H1 (cell line): ENCODE results near the gene COG7.

Source experiments
- BRCA1 ChIP-seq: IDR thresholded peaks from 2 replicates; pipeline ENCODE4 v1.6.1; 2012; ENCODE audit warnings: low read depth, low read length, improper control_type of control experiment
- CHD2 ChIP-seq: IDR thresholded peaks from 2 replicates; pipeline ENCODE4 v1.6.1; 2012; ENCODE audit warnings: low read length, improper control_type of control experiment
- EGR1 ChIP-seq: IDR thresholded peaks from 2 replicates; pipeline ENCODE4 v1.6.1; 2011; ENCODE audit warnings: low read depth, low read length, borderline replicate concordance
- EZH2 ChIP-seq: fragments of 200-600 bp; sonication (generic); IDR thresholded peaks from 2 replicates; pipeline ENCODE4 v1.7.1; 2012; ENCODE audit warnings: low read depth, mild to moderate bottlenecking, moderate library complexity, low read length, inconsistent platforms; ENCODE audit not compliant: severe bottlenecking
- JUN ChIP-seq: IDR thresholded peaks from 2 replicates; pipeline ENCODE4 v1.6.1; 2011; ENCODE audit warnings: low read depth, mild to moderate bottlenecking, improper control_type of control experiment, low read length
- POLR2A ChIP-seq, 2 experiments: IDR thresholded peaks; 1 replicate in 1 of 2; 2 replicates in 1 of 2; pipeline ENCODE4 v1.6.1; 2011; ENCODE audit warnings: low read depth in 2 of 2, low read length in 2 of 2, mild to moderate bottlenecking in 2 of 2; ENCODE audit errors: control extremely low read depth in 1 of 2
- SP4 ChIP-seq: IDR thresholded peaks from 2 replicates; pipeline ENCODE4 v1.6.1; 2012; ENCODE audit warnings: low read length, inconsistent platforms
- TEAD4 ChIP-seq: IDR thresholded peaks from 2 replicates; pipeline ENCODE4 v1.6.1; 2012; ENCODE audit warnings: low read depth, low read length, inconsistent platforms, mixed read lengths
- ZNF274 ChIP-seq: IDR thresholded peaks from 2 replicates; pipeline ENCODE4 v1.7.0; 2012; ENCODE audit warnings: low read length, borderline replicate concordance; ENCODE audit errors: extremely low read depth
- TF ChIP-seq, protein P1 (sequence below), 3 experiments: IDR thresholded peaks; 1 replicate in 2 of 3; 2 replicates in 1 of 3; pipeline versions ENCODE4 v1.5.1 to v1.6.1; 2011; ENCODE audit warnings: low read length in 3 of 3, mild to moderate bottlenecking in 3 of 3, inconsistent platforms in 2 of 3, low read depth in 1 of 3, moderate library complexity in 1 of 3; ENCODE audit not compliant: insufficient read depth in 1 of 3; ENCODE audit errors: control extremely low read depth in 1 of 3

DNA sequence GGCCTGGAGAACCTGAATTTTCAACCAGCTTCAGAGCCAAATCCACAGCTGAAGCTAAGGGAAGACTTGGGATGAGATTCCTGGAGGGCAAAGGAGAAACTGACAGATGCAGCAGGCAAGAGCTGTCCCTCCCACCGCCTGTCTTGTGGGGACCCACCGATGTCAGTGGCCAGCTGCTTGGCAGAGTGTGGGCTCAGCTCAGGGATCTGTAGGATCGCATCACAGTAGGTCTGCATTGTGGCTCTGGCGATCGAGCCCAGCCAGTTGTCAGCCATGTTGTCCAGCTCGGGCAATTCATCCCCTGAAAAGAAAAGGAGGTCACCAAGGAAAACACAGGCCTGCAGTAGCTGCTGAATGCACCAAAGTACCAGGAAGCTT, 60.8 kb downstream of the COG7 start:
- TF ChIP-seq POLR2A (IDR thresholded peaks at IDR 0.05; ENCODE audit: control extremely low read depth in 1 of 2, low read depth in 2 of 2, low read length in 2 of 2) (no peak), ZNF274 (no peak), EZH2 (no peak), BRCA1 (no peak), EGR1 (no peak), CHD2 (no peak), JUN (no peak), TEAD4 (no peak), SP4 (no peak)
- TF ChIP-seq, protein P1, sequence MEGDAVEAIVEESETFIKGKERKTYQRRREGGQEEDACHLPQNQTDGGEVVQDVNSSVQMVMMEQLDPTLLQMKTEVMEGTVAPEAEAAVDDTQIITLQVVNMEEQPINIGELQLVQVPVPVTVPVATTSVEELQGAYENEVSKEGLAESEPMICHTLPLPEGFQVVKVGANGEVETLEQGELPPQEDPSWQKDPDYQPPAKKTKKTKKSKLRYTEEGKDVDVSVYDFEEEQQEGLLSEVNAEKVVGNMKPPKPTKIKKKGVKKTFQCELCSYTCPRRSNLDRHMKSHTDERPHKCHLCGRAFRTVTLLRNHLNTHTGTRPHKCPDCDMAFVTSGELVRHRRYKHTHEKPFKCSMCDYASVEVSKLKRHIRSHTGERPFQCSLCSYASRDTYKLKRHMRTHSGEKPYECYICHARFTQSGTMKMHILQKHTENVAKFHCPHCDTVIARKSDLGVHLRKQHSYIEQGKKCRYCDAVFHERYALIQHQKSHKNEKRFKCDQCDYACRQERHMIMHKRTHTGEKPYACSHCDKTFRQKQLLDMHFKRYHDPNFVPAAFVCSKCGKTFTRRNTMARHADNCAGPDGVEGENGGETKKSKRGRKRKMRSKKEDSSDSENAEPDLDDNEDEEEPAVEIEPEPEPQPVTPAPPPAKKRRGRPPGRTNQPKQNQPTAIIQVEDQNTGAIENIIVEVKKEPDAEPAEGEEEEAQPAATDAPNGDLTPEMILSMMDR (IDR thresholded peaks at IDR 0.05; ENCODE audit: control extremely low read depth in 1 of 3, insufficient read depth in 1 of 3, low read depth in 1 of 3, low read length in 3 of 3) = no peak
